PC-9 (cell line): Measurements from ENCODE around the gene FH. TPM values are rescaled to one million over a fixed set of nuclear protein-coding genes. Genes with fewer than 3 reads are reported as not detected.

ENCODE experiments used
- BruUV-seq: library from RNA; stranded (reverse); fragments of 400-500 nt; replicated peaks from 2 replicates; lab custom pipeline; 2021; lab: Mats Ljungman, UMichigan
- CTCF ChIA-PET: fragments of 300-600 bp; sonication (Branson Sonifier 250); formaldehyde crosslinking; loops from one replicate; lab custom pipeline; 2022; ENCODE audit warnings: antibody characterized with exemption; lab: Charles Lee
- POLR2A ChIA-PET: fragments of 300-600 bp; sonication (Branson Sonifier 250); formaldehyde crosslinking; loops from one replicate; lab custom pipeline; 2022; ENCODE audit warnings: antibody characterized with exemption; ENCODE audit not compliant: unreplicated experiment; lab: Charles Lee
- DNase-seq, 2 experiments: peaks; one replicate each; pipeline versions ENCODE4 v3.0.0 to v3.0.0-alpha.2; 2015 to 2022; ENCODE audit warnings: mixed read lengths in 1 of 2
- H2AFZ ChIP-seq: fragments of 200-600 bp; sonication (generic); 2 replicates; pipeline ENCODE4 v1.8.1; 2017; ENCODE audit warnings: antibody characterized with exemption
- H3F3A ChIP-seq: fragments of 200-600 bp; sonication (generic); 2 replicates; pipeline ENCODE4 v1.8.1; 2017; ENCODE audit warnings: antibody characterized with exemption, mild to moderate bottlenecking, low read depth; ENCODE audit not compliant: insufficient read depth
- H3K27ac ChIP-seq: fragments of 200-600 bp; sonication (generic); 2 replicates; pipeline ENCODE4 v1.6.1; 2016; ENCODE audit warnings: mixed run types
- H3K27me3 ChIP-seq: fragments of 200-600 bp; sonication (generic); 2 replicates; pipeline ENCODE4 v1.6.1; 2016; ENCODE audit warnings: low read depth, mixed run types; ENCODE audit not compliant: insufficient read depth
- H3K36me3 ChIP-seq: fragments of 200-600 bp; sonication (generic); 2 replicates; pipeline ENCODE4 v1.6.1; 2016; ENCODE audit warnings: low read depth, mixed run types
- H3K4me1 ChIP-seq: fragments of 200-600 bp; sonication (generic); replicated peaks from 2 replicates; pipeline ENCODE4 v1.6.1; 2016; ENCODE audit warnings: mixed run types; ENCODE audit not compliant: insufficient read depth
- H3K4me2 ChIP-seq: fragments of 200-600 bp; sonication (generic); 2 replicates; pipeline ENCODE4 v1.6.1; 2017; ENCODE audit warnings: mixed run types
- H3K4me3 ChIP-seq: fragments of 200-600 bp; sonication (generic); 2 replicates; pipeline ENCODE4 v1.6.1; 2016; ENCODE audit warnings: mixed run types
- H3K79me2 ChIP-seq: fragments of 200-600 bp; sonication (generic); 2 replicates; pipeline ENCODE4 v1.6.1; 2017; ENCODE audit warnings: low read depth, mixed run types
- H3K9me2 ChIP-seq: fragments of 200-600 bp; sonication (generic); 2 replicates; pipeline ENCODE4 v1.8.1; 2017; ENCODE audit warnings: mild to moderate bottlenecking; ENCODE audit not compliant: insufficient read depth
- H3K9me3 ChIP-seq: fragments of 200-600 bp; sonication (generic); 2 replicates; pipeline ENCODE4 v1.8.1; 2016; ENCODE audit warnings: low read depth; ENCODE audit not compliant: insufficient read depth
- H4K20me1 ChIP-seq: fragments of 200-600 bp; sonication (generic); 2 replicates; pipeline ENCODE4 v1.8.1; 2017; ENCODE audit not compliant: insufficient read depth
- CTCF ChIP-seq: fragments of 200-600 bp; sonication (generic); conservative IDR thresholded peaks from 2 replicates; pipeline ENCODE4 v1.6.1; 2017; ENCODE audit warnings: mixed run types, antibody characterized with exemption, mild to moderate bottlenecking, moderate library complexity
- EZH2 ChIP-seq: fragments of 200-600 bp; sonication (generic); IDR thresholded peaks from 2 replicates; pipeline ENCODE4 v1.8.0; 2017; ENCODE audit warnings: antibody characterized with exemption, low read depth
- intact Hi-C: fragments of 100-400 bp; cut with micrococcal nuclease; formaldehyde crosslinking; loops from one replicate; pipeline ENCODE4 v1.10.0; 2022; ENCODE audit not compliant: unreplicated experiment
- total RNA-seq: library from RNA; stranded (reverse); gene quantifications from 2 replicates; pipeline ENCODE4 v1.2.3, GENCODE V29; 2021

Gene FH
- total RNA-seq, 1 experiment from 2014 or later: 88.3 TPM

DNA sequence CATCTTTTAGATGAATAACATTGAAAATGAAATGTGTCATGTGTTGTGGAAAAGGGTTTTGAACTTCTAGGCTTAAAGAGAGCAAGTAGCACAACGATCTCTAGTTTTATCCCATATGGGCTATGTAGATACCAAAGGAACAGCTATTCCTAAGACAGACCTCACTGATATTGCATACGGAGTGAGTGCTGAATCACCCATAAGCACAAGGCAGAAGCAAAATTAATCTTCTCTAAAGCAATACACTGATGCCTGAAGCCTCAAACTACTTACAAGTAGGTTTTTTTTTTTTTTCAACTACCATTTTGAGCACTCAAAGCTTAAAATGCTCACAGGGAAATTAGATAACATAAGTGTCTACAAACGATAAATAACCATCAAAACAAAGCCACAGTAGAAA lies 7.6 kb upstream of the FH start:
- POLR2A ChIA-PET: interaction anchor here (0.7 kb wide), 1 partner anchor 84 kb away, joined by 14 read pairs; no protein-coding TSS in a partner anchor
- Histone ChIP-seq H3K4me1 (peaks cover 12% of the 10 kb centered on the region), H3F3A (no peaks in the 10 kb centered on the region), H3K36me3 (no peaks in the 10 kb centered on the region), H3K27me3 (no peaks in the 10 kb centered on the region), H2AFZ (no peak overlapping the region), H3K27ac (no peak overlapping the region), H3K9me3 (no peaks in the 10 kb centered on the region), H4K20me1 (no peaks in the 10 kb centered on the region), H3K4me2 (no peak overlapping the region), H3K4me3 (no peak overlapping the region), H3K9me2 (no peaks in the 10 kb centered on the region), H3K79me2 (no peaks in the 10 kb centered on the region)
- intact Hi-C loops: no loop called here
- CTCF ChIA-PET: no interaction called here
- no TSS peak for BruUV-seq
- no peak for DNase-seq
- TF ChIP-seq EZH2: no peak
- no peak for TF ChIP-seq CTCF

DNA sequence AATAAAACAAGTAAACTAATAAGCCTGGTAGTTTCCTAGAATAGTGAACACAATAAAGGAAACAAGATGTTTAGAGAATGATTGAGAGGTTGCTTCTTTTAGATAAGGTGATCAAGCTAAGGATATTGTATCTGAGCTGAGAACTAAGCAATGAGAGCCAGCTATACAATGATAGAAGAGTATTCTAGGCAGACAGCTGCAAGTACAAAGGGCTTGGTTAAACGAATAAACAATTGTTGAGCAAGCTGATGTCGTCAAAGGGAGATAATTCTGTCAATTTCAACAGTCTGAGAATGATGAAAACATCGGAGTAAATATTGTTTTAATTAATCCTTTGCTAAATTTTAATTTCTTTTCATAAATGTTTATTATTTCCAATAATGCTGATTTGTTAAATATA lies 5.5 kb upstream of the FH start:
- POLR2A ChIA-PET: interaction anchor here (0.6 kb wide), 1 partner anchor 387 kb away, joined by 4 read pairs; no protein-coding TSS in a partner anchor
- H3K27ac ChIP-seq: no peak overlapping the region
- no peaks in the 10 kb centered on the region for H3F3A ChIP-seq
- H3K79me2 ChIP-seq: no peaks in the 10 kb centered on the region
- H3K36me3 ChIP-seq: no peaks in the 10 kb centered on the region
- no peaks in the 10 kb centered on the region for H4K20me1 ChIP-seq
- CTCF ChIA-PET: interaction anchor here (0.8 kb wide), 1 partner anchor 86 kb away, joined by 3 read pairs; no protein-coding TSS in a partner anchor
- peaks cover 9% of the 10 kb centered on the region; the same call in 1 of the 2 replicates for H3K4me1 ChIP-seq
- no peak for TF ChIP-seq CTCF
- no peak for TF ChIP-seq EZH2
- H2AFZ ChIP-seq: no peak overlapping the region
- H3K9me2 ChIP-seq: no peaks in the 10 kb centered on the region
- no peaks in the 10 kb centered on the region for H3K27me3 ChIP-seq
- no TSS peak for BruUV-seq
- no peaks in the 10 kb centered on the region for H3K9me3 ChIP-seq
- no peak overlapping the region for H3K4me3 ChIP-seq
- H3K4me2 ChIP-seq: no peak overlapping the region
- no peak for DNase-seq
- intact Hi-C loops: no loop called here

DNA sequence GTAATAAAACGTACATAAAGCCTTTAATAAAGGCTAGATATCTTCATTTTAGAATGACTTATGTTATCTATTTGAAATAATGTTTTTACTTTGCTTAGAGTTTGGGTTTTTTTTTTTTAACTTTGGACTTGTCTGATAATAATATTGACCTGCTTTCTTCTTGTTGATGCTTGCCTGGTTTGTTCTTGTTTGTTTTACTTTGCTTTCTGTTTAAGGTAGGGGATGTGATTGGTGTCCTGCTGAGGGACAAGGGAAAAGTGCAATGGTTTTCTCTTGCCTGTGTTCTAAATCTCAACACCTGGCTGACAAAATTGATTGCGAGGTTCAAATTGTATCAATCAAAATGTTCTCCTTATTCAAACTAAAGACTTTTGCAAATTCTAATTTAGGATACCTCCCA lies 2.2 kb upstream of the FH start:
- BruUV-seq: no TSS peak
- Histone ChIP-seq H3K27ac (no peak overlapping the region), H3F3A (no peaks in the 10 kb centered on the region), H3K79me2 (peaks cover 25% of the 10 kb centered on the region), H3K4me3 (no peak overlapping the region), H3K36me3 (no peaks in the 10 kb centered on the region), H3K9me2 (no peaks in the 10 kb centered on the region), H3K9me3 (no peaks in the 10 kb centered on the region), H3K4me1 (peaks cover 26% of the 10 kb centered on the region), H3K27me3 (no peaks in the 10 kb centered on the region), H3K4me2 (no peak overlapping the region), H2AFZ (no peak overlapping the region), H4K20me1 (no peaks in the 10 kb centered on the region)
- TF ChIP-seq EZH2: no peak
- TF ChIP-seq CTCF: no peak
- intact Hi-C loops: no loop called here
- POLR2A ChIA-PET: no interaction called here
- no peak for DNase-seq
- CTCF ChIA-PET: no interaction called here
